ENCODE data around the gene PAK4.

GRCh38 chr19:39150807-39151600 is 25.4 kb downstream of the PAK4 start:
- no peak for TF ChIP-seq POLR2A (IDR thresholded peaks at IDR 0.05; ENCODE audit: low read length)
- TF ChIP-seq GATA1 (IDR thresholded peaks at IDR 0.05; ENCODE audit: low read depth, low read length), result no peak
